ENCODE measurements around the gene TEF. TPM values are rescaled to one million over a fixed set of nuclear protein-coding genes. Genes with fewer than 3 reads are reported as not detected.

Gene TEF
- total and polyA plus RNA-seq, 2 experiments from 2014 or later: 5.4 to 8.9 TPM

GRCh38 chr22:41417622-41418390, 36.1 kb downstream of the TEF start:
- Histone ChIP-seq H3K27me3 (no peaks in the 10 kb centered on the region), H4K20me1 (ENCODE audit: insufficient read depth, poor library complexity, severe bottlenecking) (no peaks in the 10 kb centered on the region), H3K9me2 (replicated peaks; ENCODE audit: insufficient read depth) (no peaks in the 10 kb centered on the region), H3K4me1 (ENCODE audit: insufficient read depth) (peaks cover 11% of the 10 kb centered on the region), H3K79me2 (peaks cover 25% of the 10 kb centered on the region), H3K9me3 (ENCODE audit: low read depth) (no peaks in the 10 kb centered on the region), H3K27ac (no peak overlapping the region), H3K36me3 (replicated peaks; ENCODE audit: insufficient read depth, low read depth) (no peaks in the 10 kb centered on the region), H3K4me3 (no peak overlapping the region), H3K4me2 (no peak overlapping the region), H2AFZ (no peak overlapping the region)
- DNase-seq (ENCODE audit: low spot score): no peak
- no peak for TF ChIP-seq EZH2phosphoT487 (IDR thresholded peaks at IDR 0.05; ENCODE audit: low read depth, severe bottlenecking, unreplicated experiment)
- TF ChIP-seq EZH2 (IDR thresholded peaks at IDR 0.05; ENCODE audit: borderline replicate concordance): no peak
- no peak for TF ChIP-seq CTCF (IDR thresholded peaks at IDR 0.05; ENCODE audit: poor library complexity)
- WGBS (ENCODE audit: low lambda C conversion rate, missing lambda C conversion rate): 93% methylated on average over 12 of the region's 13 CpGs

GRCh38 chr22:41418717-41419116, 37.0 kb downstream of the TEF start:
- WGBS (ENCODE audit: low lambda C conversion rate, missing lambda C conversion rate): 95% methylated on average over 9 of the region's 9 CpGs
- Histone ChIP-seq H2AFZ (no peak overlapping the region), H3K4me2 (no peak overlapping the region), H3K36me3 (replicated peaks; ENCODE audit: insufficient read depth, low read depth) (no peaks in the 10 kb centered on the region), H4K20me1 (ENCODE audit: insufficient read depth, poor library complexity, severe bottlenecking) (no peaks in the 10 kb centered on the region), H3K27ac (no peak overlapping the region), H3K4me1 (ENCODE audit: insufficient read depth) (peaks cover 9% of the 10 kb centered on the region), H3K9me2 (replicated peaks; ENCODE audit: insufficient read depth) (no peaks in the 10 kb centered on the region), H3K4me3 (no peak overlapping the region), H3K9me3 (ENCODE audit: low read depth) (no peaks in the 10 kb centered on the region), H3K27me3 (no peaks in the 10 kb centered on the region), H3K79me2 (peaks cover 22% of the 10 kb centered on the region)
- TF ChIP-seq EZH2phosphoT487 (IDR thresholded peaks at IDR 0.05; ENCODE audit: low read depth, severe bottlenecking, unreplicated experiment) (no peak), EZH2 (IDR thresholded peaks at IDR 0.05; ENCODE audit: borderline replicate concordance) (no peak), CTCF (IDR thresholded peaks at IDR 0.05; ENCODE audit: poor library complexity) (no peak)
- DNase-seq (ENCODE audit: low spot score): no peak

GRCh38 chr22:41425660-41426365, 44.1 kb downstream of the TEF start:
- Histone ChIP-seq H2AFZ (no peak overlapping the region), H3K9me2 (replicated peaks; ENCODE audit: insufficient read depth) (no peaks in the 10 kb centered on the region), H3K27me3 (no peaks in the 10 kb centered on the region), H3K4me3 (no peak overlapping the region), H3K79me2 (no peaks in the 10 kb centered on the region), H3K4me2 (no peak overlapping the region), H3K27ac (no peak overlapping the region), H3K9me3 (ENCODE audit: low read depth) (no peaks in the 10 kb centered on the region), H4K20me1 (ENCODE audit: insufficient read depth, poor library complexity, severe bottlenecking) (no peaks in the 10 kb centered on the region), H3K4me1 (ENCODE audit: insufficient read depth) (no peaks in the 10 kb centered on the region), H3K36me3 (replicated peaks; ENCODE audit: insufficient read depth, low read depth) (no peaks in the 10 kb centered on the region)
- WGBS (ENCODE audit: low lambda C conversion rate, missing lambda C conversion rate): 60% methylated on average over 9 of the region's 9 CpGs
- no peak for DNase-seq (ENCODE audit: low spot score)
- TF ChIP-seq CTCF (IDR thresholded peaks at IDR 0.05; ENCODE audit: poor library complexity) (no peak), EZH2 (IDR thresholded peaks at IDR 0.05; ENCODE audit: borderline replicate concordance) (no peak), EZH2phosphoT487 (IDR thresholded peaks at IDR 0.05; ENCODE audit: low read depth, severe bottlenecking, unreplicated experiment) (no peak)
